ENCODE measurements around the gene RFTN1.

GRCh38 chr3:16543242-16543864 is 29.9 kb upstream of the RFTN1 start:
- TF ChIP-seq CTCF (IDR thresholded peaks at IDR 0.05) (no peak), POLR2A (IDR thresholded peaks at IDR 0.05) (no peak)

Measured in uterus (tissue), 2 donors.